GM18520 (cell line): ENCODE measurements around the gene ZYG11B.
"Not testable (repeated sequence)": the region's sequence is repeated elsewhere in the genome, so short reads cannot be mapped to it uniquely, and the experiment has no call there.

Source experiments
- ATAC-seq: cut with Tn5 transposase; IDR thresholded peaks from one replicate; pipeline ENCODE4 v1.9.1; 2021; ENCODE audit not compliant: unreplicated experiment

ZYG11B gene

DNA sequence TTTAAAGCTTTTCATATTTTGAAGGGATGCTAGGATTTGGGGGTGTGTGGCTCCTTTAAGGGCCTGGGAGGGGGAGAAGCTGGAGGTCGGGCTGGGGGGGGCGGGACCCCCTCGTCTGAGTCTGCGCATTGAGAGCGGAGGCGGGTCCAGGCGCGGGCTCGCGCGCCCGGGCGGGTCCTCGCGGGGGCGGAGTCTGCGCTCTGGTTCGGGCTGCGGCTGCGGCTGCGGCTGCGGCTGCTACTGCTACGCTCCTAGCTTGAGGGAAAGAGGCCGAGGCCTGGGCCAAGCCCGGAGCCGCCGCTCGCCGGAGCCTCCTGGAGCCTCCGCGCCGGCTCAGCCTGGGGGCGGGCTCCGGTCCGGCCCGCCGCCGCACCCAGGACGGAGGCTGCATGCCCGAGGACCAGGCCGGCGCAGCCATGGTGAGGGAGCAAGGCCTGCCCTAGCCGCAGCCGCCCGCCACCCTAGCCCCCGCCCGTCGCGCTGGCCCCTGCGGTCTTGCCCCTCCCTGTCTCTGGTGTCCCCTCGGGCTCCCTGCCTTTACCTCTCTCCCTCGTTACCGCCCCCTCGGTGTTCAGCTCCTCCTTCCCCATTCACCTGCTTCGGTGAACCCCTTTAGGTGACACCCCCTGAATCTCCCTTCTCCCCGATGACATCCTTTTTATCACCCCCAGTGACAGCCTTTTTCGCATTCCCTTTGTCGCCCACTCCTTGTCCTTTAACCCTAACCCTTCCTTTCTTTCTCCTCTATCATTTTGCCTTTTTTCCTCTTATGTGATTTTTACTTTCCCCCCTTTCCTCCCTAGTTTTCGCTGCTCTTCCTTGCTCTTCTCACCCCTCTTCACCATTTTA lies at the start of gene ZYG11B:
Gene ZYG11B (plus strand): TSS at position 189 of the 849 bp plus-strand sequence. CDS start 201 bp downstream, at position 390.
- peak; percentile 89 for ATAC-seq

DNA sequence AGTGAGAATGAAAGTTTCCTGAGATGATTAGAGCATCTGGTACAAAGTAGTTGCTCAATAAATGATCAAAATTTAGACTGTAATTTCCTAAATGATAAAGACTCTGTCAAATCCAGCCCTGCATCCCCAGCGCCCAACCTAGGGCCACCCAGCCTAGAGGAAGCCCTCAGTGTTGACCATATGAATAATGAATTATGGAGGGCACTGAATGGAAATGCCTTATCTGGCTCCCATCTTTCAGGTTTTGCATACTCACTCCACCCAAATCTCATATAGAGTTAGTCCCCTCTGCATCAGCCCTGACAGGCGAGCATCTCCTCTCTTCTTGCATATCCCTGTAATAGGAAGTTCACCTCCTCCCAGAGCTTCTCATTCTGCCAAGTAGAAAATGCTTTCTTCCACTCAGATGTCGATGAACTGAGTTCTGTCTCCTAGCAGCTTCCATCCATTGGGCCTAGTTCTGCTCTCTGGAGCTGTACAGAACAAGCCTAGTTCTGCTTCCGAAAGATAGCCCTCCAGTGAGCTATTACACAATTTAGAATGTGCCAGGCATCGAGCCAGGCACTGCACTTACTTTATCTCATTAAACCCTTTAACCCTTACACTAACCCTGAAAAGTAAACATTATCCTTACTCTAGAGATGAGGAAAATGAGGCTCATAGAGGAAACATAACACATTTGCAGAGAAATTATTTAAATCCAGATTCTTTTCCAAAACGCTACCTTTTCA lies 49.0 kb upstream of the ZYG11B start:
- ATAC-seq = no peak

DNA sequence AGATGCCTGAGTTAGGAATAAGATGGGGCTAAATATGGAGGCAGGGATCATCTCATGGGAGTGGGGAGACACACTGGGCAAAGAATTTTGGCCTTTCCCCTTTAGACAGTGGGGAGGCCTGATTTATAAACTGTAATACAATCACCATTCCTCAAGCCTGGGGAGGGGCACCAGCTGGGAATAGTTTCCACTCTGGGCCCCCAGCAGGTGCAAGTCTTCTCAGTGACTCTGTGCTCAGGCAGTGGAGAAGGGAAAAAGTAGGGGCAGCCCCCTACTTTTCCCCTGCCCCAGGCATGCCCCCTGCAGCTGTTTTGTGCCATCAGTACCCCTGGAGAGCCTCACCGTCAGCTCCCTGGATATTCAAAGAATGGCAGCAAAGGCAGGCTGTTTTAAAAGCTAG lies 47.2 kb upstream of the ZYG11B start:
- no peak for ATAC-seq

GRCh38 chr1:52679498-52679897 lies 46.8 kb upstream of the ZYG11B start:
- ATAC-seq = no peak

DNA sequence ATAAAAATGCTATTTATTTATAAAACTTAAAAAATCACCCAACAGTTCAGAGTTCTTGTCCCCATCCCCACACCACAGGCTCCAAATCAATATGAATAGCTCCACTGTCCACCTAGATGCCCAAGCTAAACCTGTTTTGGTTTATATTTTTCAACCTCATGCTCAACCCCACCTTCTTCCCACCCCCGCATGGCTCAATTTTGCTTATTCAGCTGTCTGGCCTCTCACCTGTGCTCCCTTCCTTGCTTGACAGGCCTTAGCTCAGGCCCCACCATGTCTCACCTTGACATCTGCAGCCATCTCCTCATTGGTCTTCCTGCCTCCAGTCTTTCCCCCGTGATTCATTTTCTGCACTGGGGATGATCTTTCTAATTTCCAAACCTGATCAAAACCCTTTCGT lies 45.9 kb upstream of the ZYG11B start:
- no peak for ATAC-seq

DNA sequence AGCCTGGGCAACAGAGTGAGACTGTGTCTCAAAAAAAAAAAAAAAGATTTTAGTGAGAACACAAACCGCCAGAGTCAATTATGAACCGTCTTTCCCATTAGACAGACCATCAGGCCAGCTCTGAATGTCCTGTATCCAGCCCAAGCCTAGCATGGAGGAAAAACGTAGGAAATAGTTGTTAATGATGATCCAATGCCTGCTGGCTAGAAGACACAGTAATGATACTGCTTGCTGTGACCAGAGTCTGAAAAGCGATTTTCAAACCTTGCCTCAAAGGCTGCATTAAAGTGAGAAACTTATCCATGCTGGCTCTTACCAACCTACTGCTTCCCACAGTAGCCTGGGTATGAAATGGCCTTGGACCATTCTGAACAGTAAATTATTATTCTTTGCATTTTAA lies 45.1 kb upstream of the ZYG11B start:
- ATAC-seq = no peak

GRCh38 chr1:52683367-52683940 lies 42.8 kb upstream of the ZYG11B start:
- ATAC-seq = no peak

DNA sequence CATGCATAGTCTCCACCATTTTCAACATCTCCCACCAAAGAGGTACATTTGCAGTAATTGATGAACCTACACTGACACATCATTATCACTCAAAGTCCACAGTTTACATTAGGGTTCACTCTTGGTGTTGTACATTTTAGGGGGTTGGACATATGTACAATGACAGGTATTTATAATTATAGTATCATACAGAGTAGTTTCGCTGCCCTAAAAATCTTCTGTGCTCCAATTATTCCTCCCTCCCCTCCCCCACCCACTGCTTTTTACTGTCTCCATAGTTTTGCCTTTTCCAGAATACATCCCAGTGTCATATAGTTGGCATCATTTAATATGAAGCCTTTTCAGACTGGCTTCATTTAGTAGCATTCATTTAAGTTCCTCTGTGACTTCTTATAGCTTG lies 41.7 kb upstream of the ZYG11B start:
- ATAC-seq = no peak

DNA sequence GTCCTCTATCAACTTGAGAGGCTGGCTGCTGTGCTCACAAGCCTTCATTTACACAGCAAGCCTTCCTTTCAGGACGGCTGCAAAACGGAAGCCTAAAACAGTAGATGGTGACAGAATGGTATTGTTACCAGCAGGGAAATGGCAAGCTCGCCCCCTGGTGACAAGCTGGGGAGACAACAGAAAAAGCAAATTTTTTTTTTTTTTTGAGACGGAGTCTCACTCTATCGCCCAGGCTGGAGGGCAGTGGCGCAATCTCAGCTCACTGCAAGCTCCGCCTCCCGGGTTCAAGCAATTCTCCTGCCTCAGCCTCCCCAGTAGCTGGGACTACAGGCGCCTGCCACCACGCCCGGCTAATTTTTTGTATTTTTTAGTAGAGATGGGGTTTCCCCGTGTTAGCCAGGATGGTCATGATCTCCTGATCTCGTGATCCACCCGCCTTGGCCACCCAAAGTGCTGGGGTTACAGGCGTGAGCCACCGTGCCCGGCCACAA lies 39.9 kb upstream of the ZYG11B start:
- ATAC-seq = not testable (repeated sequence)

- no peak for ATAC-seq
Measured at GRCh38 chr1:52686830-52687229, 39.4 kb upstream of the ZYG11B start.

- ATAC-seq = no peak
Measured at GRCh38 chr1:52691821-52692220, 34.4 kb upstream of the ZYG11B start.

DNA sequence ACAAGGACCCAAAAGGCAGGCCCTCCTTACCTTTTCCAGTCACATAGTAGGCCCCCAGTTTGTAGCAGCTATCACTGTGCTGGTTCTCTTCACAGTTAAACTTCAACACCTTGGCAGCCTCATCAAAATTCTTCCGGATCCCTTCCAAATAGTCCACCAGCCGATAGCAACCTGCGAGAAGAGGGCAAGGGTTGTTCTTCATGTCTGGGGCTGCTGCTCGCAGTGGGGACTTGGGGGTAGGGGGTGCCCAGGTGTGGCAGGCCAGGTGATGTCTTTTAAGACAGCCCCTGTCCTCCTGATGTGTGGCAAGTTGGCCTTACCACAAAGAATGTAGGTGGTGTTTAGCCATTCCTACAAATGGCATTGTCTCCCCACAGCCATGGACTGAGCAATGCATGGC lies 33.6 kb upstream of the ZYG11B start:
- ATAC-seq = no peak

DNA sequence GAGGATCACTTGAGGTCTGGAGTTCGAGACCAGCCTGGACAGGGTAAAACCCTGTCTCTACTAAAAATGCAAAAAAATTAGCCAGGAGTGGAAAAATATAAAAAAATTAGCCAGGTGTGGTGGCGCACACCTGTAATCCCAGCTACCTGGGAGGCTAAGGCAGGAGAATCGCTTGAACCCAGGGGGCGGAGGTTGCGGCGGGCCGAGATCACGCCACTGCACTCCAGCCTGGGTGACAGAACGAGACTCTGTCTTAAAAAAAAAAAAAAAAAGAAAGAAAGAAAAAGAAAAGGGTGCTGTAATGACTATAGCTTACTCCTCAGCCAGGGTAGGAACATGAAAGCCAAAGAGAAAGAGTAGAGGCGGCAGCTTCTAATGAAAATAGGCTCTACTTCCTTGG lies 32.9 kb upstream of the ZYG11B start:
- ATAC-seq = not testable (repeated sequence)

GRCh38 chr1:52693843-52694242 lies 32.4 kb upstream of the ZYG11B start:
- ATAC-seq = no peak

DNA sequence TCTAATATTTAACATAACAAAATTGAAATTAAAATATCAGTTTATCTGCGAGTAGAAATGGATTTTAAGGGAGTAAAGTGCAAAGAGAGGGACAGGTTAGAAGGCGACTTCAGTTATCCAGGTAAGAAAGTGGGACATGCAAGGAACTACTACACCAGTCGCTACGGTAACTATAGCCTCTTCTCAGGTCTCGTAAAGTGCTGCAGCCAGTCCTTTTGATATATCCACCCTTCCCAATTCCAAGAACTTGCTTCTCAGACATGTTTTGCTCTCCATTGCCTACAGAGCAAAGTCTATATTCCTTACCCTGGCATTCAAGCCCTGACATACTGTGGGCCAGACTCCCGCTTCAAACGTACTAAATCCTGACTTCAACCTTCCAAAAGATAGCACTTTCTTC lies 30.6 kb upstream of the ZYG11B start:
- no peak for ATAC-seq

DNA sequence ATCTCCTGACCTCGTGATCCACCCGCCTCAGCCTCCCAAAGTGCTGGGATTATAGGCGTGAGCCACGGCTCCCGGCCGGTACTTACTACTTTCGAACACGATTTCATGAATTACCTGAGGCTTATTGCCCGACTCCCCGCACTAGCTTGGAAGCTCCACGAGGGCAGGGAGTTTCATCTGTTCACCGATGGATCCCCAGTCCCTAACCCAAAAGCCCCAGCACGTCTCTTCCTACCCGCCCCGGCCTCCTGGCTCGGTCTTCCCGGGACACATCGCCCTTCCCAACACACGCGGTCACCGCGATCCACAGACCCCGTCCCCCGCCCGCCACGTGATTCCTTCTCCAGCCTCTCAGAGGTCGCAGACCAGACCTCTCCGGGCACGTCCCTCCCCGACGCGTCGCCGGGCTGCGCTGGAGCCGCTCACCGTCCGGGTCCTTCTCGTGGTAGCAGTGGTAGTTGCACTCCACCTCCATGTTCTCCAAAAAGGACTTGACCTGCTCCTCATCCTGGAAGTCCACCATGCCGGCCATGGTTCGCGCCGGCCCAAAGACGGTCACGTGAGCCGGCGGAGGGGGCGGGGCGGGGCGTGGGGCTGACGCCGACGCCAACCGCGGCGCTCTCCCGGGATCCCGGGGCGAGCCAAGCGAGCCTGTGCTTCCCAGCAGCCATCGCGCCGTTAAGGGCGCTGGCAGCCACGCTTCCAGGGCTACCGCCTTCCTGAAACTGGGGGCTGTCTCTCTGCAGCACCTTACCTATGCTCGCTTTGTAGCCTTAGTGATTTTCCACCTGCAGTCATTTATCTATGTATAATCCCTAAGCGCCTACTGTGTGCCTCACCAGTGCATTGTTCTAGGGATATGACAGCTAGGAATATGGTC lies 28.2 kb upstream of the ZYG11B start, which contains the start of gene COA7:
Gene COA7 (minus strand): TSS at position 553 of the 880 bp plus-strand sequence. CDS start 21 bp downstream, at position 532.
- no peak for ATAC-seq

GRCh38 chr1:52702886-52703787 lies 23.1 kb upstream of the ZYG11B start:
- ATAC-seq = peak; percentile 82

DNA sequence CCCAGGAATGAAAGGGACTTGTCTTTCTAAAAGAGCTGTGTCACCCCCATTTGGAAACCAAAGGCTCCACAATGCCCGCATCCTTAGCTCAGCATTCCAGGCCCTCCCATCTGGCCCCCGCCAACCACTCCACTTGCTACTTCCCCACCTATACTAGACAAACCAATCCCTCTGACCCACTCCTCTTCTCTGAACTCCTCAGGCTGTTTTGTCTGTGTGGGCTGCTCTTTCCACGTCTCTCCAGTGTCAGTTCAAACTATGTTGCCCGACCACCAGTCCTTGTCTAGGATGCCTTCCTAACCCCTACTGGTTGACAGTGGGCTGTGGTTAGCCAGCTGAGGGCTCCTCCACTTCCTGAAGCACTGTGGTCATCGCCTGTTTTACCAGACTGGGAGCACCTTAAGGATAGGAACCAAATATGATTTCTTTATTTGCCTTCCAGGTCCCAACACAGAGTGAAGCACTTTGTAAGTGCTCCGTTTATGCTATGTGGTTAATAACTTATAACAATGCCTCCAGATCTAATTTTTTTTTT lies 20.1 kb upstream of the ZYG11B start:
- ATAC-seq = no peak
